Stimulated activated CD8-positive, alpha-beta memory T cell treated with anti-CD3 and anti-CD28 coated beads, Interleukin-7, amount 100 ng/mL, for 1 hour (primary cell): ENCODE measurements around the gene AUTS2.

Experiments used
- DNase-seq, 2 donors: peaks; one replicate each; pipeline ENCODE4 v3.0.0-alpha.2; 2020; ENCODE audit warnings: low read depth in 2 of 2

The AUTS2 gene

DNA sequence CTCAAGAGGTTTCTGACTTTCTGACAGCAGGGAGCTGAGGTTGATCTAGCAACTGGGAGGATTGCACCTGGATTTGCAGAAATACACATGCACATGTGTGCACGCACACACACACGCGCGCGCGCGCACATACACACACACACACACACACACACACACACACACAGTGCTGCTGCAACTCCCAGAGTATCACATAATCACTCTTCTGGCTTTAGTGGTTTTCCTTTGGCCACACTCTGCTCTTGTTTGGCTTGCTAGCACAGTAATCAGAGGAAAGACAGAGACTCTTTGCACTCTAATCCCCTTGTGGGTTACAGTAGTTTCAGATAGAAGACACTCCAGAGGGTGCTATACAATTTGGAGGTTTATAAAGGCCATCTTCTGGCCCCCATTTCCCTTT lies 705.0 kb downstream of the AUTS2 start:
- DNase-seq = no peak

GRCh38 chr7:70303780-70304179 lies 705.5 kb downstream of the AUTS2 start:
- no peak for DNase-seq

DNA sequence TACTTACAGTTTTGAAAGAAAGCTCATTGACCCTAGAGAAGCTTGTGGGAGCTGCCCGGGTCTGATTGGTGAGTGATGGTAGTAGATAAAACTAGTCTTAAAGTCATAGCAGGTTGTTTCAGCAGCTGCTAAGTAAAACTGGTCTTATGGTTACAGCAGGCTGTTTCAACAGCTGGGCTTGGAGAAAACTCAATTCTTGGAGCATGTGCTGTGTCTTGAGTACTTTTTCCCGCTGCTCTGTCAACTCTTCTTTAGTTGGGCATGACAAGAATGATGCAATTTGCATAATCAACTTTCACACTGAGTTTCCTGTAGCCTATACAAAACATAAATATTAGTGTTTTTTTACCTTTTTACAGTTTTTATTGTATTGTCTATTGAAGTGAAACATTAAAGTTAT lies 707.9 kb downstream of the AUTS2 start:
- no peak for DNase-seq

DNA sequence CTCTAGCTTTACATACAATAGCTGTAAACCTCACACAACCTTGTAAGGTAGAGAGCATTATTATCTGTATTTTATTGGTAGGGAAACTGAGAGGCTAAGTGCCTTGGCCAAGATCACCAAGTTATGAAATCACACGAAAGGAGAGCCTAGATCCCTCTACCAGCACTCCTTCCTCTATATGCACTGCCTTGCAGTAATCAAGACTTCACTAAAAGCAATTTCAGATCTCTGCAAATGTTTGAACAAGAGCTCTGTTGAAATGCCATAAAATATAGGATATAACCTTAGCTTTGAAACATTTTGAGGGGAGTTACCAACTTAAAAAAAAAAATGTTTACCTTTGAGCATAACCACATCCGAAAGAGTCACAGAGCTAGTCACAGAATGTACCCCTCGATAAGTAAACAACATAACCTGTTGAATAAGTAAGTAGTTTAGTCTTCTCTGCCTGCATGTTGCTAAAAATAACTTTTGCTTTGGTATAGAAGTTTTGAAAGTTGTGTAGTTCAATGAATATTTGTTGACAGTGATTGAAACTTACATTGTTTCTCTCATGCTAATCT lies 709.4 kb downstream of the AUTS2 start:
- no peak for DNase-seq

- DNase-seq = no peak
These were observed 714.1 kb downstream of the AUTS2 start for GRCh38 chr7:70312336-70312735.

- DNase-seq = no peak
These were observed 715.0 kb downstream of the AUTS2 start for GRCh38 chr7:70313271-70313670.

- DNase-seq = no peak
These were observed 715.4 kb downstream of the AUTS2 start for GRCh38 chr7:70313687-70314086.

DNA sequence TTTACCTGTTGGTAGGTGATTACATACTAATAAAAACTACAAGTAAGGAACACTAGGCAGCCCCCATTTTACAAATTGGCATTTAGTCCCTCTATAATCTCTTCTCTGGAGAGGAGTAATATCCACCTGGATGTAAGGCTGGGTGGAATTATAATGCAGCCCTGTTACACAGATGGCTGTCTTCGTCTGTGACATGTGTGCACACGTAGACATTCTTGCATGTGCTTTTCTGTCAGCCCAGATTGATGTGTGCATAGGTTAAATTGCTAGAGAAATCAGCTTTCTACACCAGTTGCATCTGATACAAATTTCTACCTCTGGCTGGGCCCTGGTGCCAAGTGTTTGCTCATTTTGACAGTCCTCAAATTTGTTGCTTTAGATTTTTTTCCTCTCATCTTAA lies 715.9 kb downstream of the AUTS2 start:
- DNase-seq = no peak

GRCh38 chr7:70316745-70317144 lies 718.5 kb downstream of the AUTS2 start:
- no peak for DNase-seq

DNA sequence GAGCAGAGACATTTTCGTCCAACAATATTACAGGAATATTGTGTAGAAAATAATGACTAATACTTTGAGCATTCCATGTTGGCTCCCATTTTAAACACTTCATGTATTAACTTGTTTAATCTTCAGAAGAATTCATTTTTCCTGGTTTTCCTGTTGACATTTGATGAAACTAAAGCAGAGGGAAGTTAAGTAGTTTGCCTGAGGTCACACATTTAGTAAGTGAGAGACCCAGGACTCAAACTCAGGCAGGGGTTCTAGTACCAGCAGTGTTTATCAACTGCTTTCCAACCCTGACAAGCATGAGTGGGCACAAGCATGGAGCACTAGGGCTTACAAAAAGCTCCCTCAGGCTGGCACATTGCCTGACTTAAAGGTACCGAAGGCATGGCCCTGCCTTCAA lies 719.1 kb downstream of the AUTS2 start:
- no peak for DNase-seq

GRCh38 chr7:70318511-70318910 lies 720.2 kb downstream of the AUTS2 start:
- DNase-seq = no peak

- no peak for DNase-seq
These were observed 720.8 kb downstream of the AUTS2 start for GRCh38 chr7:70319057-70319456.

- DNase-seq = no peak
These were observed 722.8 kb downstream of the AUTS2 start for GRCh38 chr7:70321016-70321590.

DNA sequence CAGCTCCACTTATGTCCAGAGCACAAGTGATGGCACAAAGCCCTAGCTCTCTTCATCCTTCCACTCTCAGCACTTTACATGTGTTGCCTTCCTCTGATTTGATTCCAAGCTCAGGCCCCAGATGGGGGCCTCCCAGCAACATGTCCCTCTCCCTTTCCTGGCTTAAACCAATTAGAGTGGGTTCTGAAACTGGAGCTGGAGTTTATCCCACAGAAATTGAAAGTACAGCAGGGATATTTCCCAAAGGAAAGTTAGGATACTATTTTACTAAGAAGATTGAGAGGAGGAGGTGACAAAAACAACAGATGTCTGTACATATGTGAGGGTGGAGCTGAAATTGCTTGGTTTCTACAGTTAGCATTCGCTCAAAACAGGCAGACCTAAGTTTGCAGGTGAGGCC lies 724.6 kb downstream of the AUTS2 start:
- DNase-seq = no peak

DNA sequence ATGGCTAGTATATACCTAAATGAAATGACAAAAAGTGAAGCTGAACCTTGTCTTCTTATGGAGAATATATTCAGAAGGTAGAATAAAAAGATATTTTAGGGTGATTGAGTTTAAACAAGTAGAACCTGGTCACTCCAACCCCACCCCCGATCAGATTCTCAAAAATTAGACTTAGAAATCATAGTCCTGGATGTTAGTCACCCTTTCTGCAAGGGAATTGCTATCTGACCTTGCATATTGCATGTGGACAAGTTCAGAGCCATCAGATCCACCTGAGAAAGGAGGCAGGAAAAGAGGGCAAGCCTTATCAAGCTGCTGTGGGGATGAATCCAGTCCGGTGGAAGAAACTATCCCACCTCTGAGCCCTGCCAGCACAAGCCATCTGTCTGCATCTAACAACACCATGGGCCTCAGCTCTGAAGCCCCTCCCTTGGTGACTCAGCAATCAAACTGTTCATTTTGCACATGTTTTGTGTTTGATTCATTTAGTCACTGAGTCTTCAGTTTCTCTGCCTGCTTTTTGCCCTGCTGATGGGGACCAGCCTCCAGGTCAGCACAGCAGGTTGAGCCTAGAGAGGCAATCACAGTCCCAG lies 727.3 kb downstream of the AUTS2 start:
- DNase-seq = no peak

GRCh38 chr7:70334295-70334694 lies 736.0 kb downstream of the AUTS2 start:
- no peak for DNase-seq

GRCh38 chr7:70334871-70335270 lies 736.6 kb downstream of the AUTS2 start:
- DNase-seq = no peak

DNA sequence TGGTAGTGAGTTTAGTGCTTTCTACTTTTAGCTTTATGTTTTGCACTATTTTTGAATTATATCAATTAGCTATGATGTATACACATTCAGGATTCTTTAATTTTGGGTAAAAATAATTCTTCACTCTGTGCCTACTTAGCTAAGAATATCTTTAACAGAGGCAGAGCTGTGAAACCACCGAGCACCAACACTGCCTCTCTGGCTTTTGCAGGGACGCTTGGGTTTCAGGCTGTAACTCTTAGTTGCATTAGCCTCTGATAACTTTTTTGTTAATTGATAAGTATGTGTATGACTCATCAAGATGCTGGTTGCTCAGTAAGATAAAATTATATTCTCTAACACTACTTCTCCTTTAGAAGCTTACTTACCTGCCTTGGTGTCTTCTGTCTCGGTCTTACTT lies 738.3 kb downstream of the AUTS2 start:
- no peak for DNase-seq

- DNase-seq = no peak
These were observed 739.7 kb downstream of the AUTS2 start for GRCh38 chr7:70338015-70338414.

DNA sequence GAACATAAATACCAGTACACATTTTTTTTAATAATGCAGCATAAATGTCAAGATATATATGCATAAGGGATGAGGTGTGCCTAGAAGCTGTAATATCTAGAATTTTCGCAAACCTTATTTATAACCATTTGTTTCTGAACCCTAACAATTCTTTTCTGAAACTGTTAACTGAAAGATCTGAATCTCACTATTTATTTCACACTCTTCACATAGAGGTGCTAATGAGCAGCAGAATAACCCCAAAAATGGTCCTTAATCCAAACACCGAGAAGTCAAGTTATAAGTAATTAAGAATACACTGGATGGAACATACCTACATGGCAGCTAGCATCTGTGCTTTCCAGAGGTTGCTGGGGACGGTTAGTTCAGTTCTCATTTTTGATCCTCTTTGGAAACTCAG lies 742.0 kb downstream of the AUTS2 start:
- no peak for DNase-seq

- no peak for DNase-seq
These were observed 743.2 kb downstream of the AUTS2 start for GRCh38 chr7:70341446-70341845.

DNA sequence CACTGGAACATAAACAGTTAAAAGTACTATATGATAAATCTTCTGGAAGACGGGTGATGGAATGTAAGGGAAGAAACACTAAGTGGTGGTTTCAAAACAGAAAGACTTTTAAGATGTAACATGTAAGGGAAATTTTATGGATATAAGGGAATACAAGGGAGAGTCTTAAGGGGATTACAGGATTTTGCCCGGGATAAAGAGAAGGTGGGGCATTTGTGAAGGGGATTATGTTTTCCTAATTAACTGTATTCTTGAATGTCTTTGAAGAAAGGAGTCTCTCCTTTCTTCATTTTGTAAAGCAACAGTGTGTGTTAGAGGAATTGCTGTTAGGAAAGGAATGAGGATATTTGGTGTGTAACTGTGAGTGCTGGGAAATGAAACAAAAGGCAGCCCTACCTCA lies 745.2 kb downstream of the AUTS2 start:
- no peak for DNase-seq

- no peak for DNase-seq
These were observed 746.5 kb downstream of the AUTS2 start for GRCh38 chr7:70344726-70345125.
